Measurements from ENCODE around the gene FAM217B.
A peak's percentile ranks its signal among the peaks of the same experiment; 100 is the strongest.

FAM217B gene

DNA sequence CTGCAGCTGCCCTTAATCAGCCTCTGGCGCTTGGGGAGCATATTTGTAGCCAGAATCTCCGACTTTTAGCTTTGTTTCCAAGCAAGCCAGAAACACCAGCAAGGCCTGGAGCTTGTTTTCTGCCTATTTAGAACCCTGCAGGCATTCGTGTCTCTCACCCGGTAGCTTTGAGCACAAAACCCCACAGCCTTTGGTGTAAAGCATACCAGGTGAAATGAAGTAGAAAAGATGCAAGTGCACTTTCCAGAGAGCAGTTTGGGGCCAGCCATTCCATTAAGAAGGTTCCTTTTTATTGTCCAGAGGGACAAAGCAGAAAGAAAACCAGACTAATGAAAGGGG lies 736 bp downstream of the FAM217B start:
- H2AK5ac ChIP-seq (ENCODE audit: low read length, severe bottlenecking), result no peak overlapping the region
- peaks cover 14% of the 10 kb centered on the region for H3K79me1 ChIP-seq (replicated peaks; ENCODE audit: low read length, poor library complexity, severe bottlenecking)
- no peak overlapping the region for H2BK120ac ChIP-seq (ENCODE audit: low read depth, low read length)
- H4K91ac ChIP-seq (ENCODE audit: low read length), result no peak overlapping the region
- no peak overlapping the region for H3K23ac ChIP-seq (ENCODE audit: low read length in 2 of 2)
- WGBS, result 8% methylated on average over 4 of the region's 4 CpGs
- H3K4me1 ChIP-seq (ENCODE audit: control insufficient read depth, insufficient read depth, low read depth, low read length), result peaks cover 12% of the 10 kb centered on the region
- H2BK5ac ChIP-seq (ENCODE audit: low read depth, low read length, poor library complexity, severe bottlenecking), result no peak overlapping the region
- H3K4me2 ChIP-seq (ENCODE audit: low read length, poor library complexity, severe bottlenecking), result peak overlapping the region; percentile 98
- peak overlapping the region; percentile 97 for H3K9ac ChIP-seq (ENCODE audit: low read length)
- no peaks in the 10 kb centered on the region for H3K27me3 ChIP-seq (ENCODE audit: control insufficient read depth in 1 of 2, insufficient read depth in 1 of 2, low read length in 2 of 2)
- peak overlapping the region; percentile 14 to 70 for H3K18ac ChIP-seq (ENCODE audit: low read depth in 1 of 2, low read length in 2 of 2)
- no peak overlapping the region for H2BK15ac ChIP-seq (ENCODE audit: low read depth, poor library complexity, severe bottlenecking)
- peak overlapping the region; percentile 99 for H3K27ac ChIP-seq (ENCODE audit: low read length, poor library complexity, severe bottlenecking)
- H3K4me3 ChIP-seq (ENCODE audit: insufficient read depth in 1 of 2, low read depth in 1 of 2, low read length in 2 of 2), result peak overlapping the region; percentile 68 to 90
- peak overlapping the region; percentile 90 for H2AFZ ChIP-seq (ENCODE audit: low read depth, low read length)
- no peak overlapping the region for H3K14ac ChIP-seq (ENCODE audit: low read length in 2 of 2)
- peaks cover 10 to 45% of the 10 kb centered on the region in 2 experiments for H3K36me3 ChIP-seq (ENCODE audit: control insufficient read depth in 1 of 2, insufficient read depth in 2 of 2, low read depth in 1 of 2, low read length in 2 of 2)
- no peak overlapping the region for H4K8ac ChIP-seq (ENCODE audit: low read length)
- DNase-seq, result no peak
- H3K4ac ChIP-seq (ENCODE audit: low read depth in 1 of 2, low read length in 2 of 2), result peak overlapping the region in 1 of 2 experiments; percentile 48
- H3K9me3 ChIP-seq (ENCODE audit: control insufficient read depth, low read length), result no peaks in the 10 kb centered on the region
- peak overlapping the region in 1 of 2 experiments; percentile 17 for H2BK12ac ChIP-seq (ENCODE audit: low read length in 2 of 2)

DNA sequence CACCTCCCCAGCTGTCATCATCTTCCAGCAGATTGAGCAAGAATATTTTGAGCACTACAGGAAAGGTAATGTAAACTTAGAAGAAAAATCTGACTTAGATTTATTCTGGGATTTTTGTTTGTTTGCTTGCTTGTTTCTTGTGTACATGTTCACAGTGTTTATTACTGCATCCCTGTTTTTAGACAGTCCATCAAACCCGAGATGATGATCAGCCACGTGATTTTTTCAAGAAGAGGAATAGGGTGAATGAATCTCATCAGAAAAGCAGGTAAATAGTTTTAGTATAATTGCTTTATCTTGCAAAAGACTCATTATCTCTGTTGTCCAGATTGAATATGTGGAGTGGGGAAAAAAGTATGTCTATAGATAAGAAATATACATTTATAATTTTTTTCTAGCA lies 2.1 kb downstream of the FAM217B start:
- Histone ChIP-seq H4K8ac (ENCODE audit: low read length) (no peak overlapping the region), H3K9me3 (ENCODE audit: control insufficient read depth, low read length) (no peaks in the 10 kb centered on the region), H3K23ac (ENCODE audit: low read length in 2 of 2) (no peak overlapping the region), H2BK120ac (ENCODE audit: low read depth, low read length) (no peak overlapping the region), H3K4me2 (ENCODE audit: low read length, poor library complexity, severe bottlenecking) (no peak overlapping the region), H3K4me1 (ENCODE audit: control insufficient read depth, insufficient read depth, low read depth, low read length) (peaks cover 12% of the 10 kb centered on the region), H3K36me3 (ENCODE audit: control insufficient read depth in 1 of 2, insufficient read depth in 2 of 2, low read depth in 1 of 2, low read length in 2 of 2) (peaks cover 10 to 44% of the 10 kb centered on the region in 2 experiments), H3K4me3 (ENCODE audit: insufficient read depth in 1 of 2, low read depth in 1 of 2, low read length in 2 of 2) (peak overlapping the region in 1 of 2 experiments; percentile 90), H3K27me3 (ENCODE audit: control insufficient read depth in 1 of 2, insufficient read depth in 1 of 2, low read length in 2 of 2) (no peaks in the 10 kb centered on the region), H4K91ac (ENCODE audit: low read length) (no peak overlapping the region), H3K4ac (ENCODE audit: low read depth in 1 of 2, low read length in 2 of 2) (no peak overlapping the region), H2AK5ac (ENCODE audit: low read length, severe bottlenecking) (no peak overlapping the region), H3K18ac (ENCODE audit: low read depth in 1 of 2, low read length in 2 of 2) (no peak overlapping the region), H2BK5ac (ENCODE audit: low read depth, low read length, poor library complexity, severe bottlenecking) (no peak overlapping the region), H2BK12ac (ENCODE audit: low read length in 2 of 2) (no peak overlapping the region), H2BK15ac (ENCODE audit: low read depth, poor library complexity, severe bottlenecking) (no peak overlapping the region), H3K27ac (ENCODE audit: low read length, poor library complexity, severe bottlenecking) (no peak overlapping the region), H3K14ac (ENCODE audit: low read length in 2 of 2) (no peak overlapping the region), H3K79me1 (replicated peaks; ENCODE audit: low read length, poor library complexity, severe bottlenecking) (peaks cover 14% of the 10 kb centered on the region), H2AFZ (ENCODE audit: low read depth, low read length) (no peak overlapping the region), H3K9ac (ENCODE audit: low read length) (peak overlapping the region; percentile 97)
- 100% methylated on average over 2 of the region's 2 CpGs for WGBS
- DNase-seq, result no peak

GRCh38 chr20:59944726-59945125 lies 4.5 kb downstream of the FAM217B start:
- H2AK5ac ChIP-seq (ENCODE audit: low read length, severe bottlenecking), result no peak overlapping the region

DNA sequence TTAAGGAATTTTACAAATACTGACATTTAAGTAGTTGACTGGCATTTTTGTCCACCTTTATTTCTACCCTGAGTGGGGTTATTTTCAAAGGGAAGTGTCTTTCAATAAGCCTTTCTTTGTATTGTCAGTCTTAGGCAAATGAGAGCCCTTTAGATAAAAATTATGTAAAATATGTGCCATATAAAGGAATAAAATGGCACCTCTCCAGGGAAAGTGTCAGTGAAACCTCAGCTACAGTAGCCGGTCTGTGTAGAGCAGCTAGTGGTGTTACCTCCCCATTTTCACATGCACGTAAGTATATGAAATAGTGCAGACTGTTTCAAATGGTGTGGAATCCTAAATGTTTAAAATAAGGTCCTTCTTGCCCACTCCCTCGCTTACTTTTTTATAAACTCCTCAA lies 5.0 kb downstream of the FAM217B start:
- H3K4me3 ChIP-seq (ENCODE audit: insufficient read depth in 1 of 2, low read depth in 1 of 2, low read length in 2 of 2), result no peak overlapping the region
- H3K18ac ChIP-seq (ENCODE audit: low read depth in 1 of 2, low read length in 2 of 2), result no peak overlapping the region
- H2BK120ac ChIP-seq (ENCODE audit: low read depth, low read length), result no peak overlapping the region
- H3K23ac ChIP-seq (ENCODE audit: low read length in 2 of 2), result no peak overlapping the region
- DNase-seq, result no peak
- no peak overlapping the region for H4K91ac ChIP-seq (ENCODE audit: low read length)
- no peaks in the 10 kb centered on the region for H3K27me3 ChIP-seq (ENCODE audit: control insufficient read depth in 1 of 2, insufficient read depth in 1 of 2, low read length in 2 of 2)
- H4K8ac ChIP-seq (ENCODE audit: low read length), result no peak overlapping the region
- H2AFZ ChIP-seq (ENCODE audit: low read depth, low read length), result no peak overlapping the region
- no peak overlapping the region for H2BK12ac ChIP-seq (ENCODE audit: low read length in 2 of 2)
- H3K79me1 ChIP-seq (replicated peaks; ENCODE audit: low read length, poor library complexity, severe bottlenecking), result peaks cover 4% of the 10 kb centered on the region
- H3K9ac ChIP-seq (ENCODE audit: low read length), result no peak overlapping the region
- H3K4me1 ChIP-seq (ENCODE audit: control insufficient read depth, insufficient read depth, low read depth, low read length), result no peaks in the 10 kb centered on the region
- H2BK15ac ChIP-seq (ENCODE audit: low read depth, poor library complexity, severe bottlenecking), result no peak overlapping the region
- H2AK5ac ChIP-seq (ENCODE audit: low read length, severe bottlenecking), result no peak overlapping the region
- H3K9me3 ChIP-seq (ENCODE audit: control insufficient read depth, low read length), result no peaks in the 10 kb centered on the region
- H3K4me2 ChIP-seq (ENCODE audit: low read length, poor library complexity, severe bottlenecking), result no peak overlapping the region
- no peak overlapping the region for H3K14ac ChIP-seq (ENCODE audit: low read length in 2 of 2)
- 54% methylated on average over 1 of the region's 3 CpGs for whole genome bisulfite sequencing
- no peak overlapping the region for H2BK5ac ChIP-seq (ENCODE audit: low read depth, low read length, poor library complexity, severe bottlenecking)
- no peak overlapping the region for H3K4ac ChIP-seq (ENCODE audit: low read depth in 1 of 2, low read length in 2 of 2)
- peaks cover 5 to 44% of the 10 kb centered on the region in 2 experiments for H3K36me3 ChIP-seq (ENCODE audit: control insufficient read depth in 1 of 2, insufficient read depth in 2 of 2, low read depth in 1 of 2, low read length in 2 of 2)
- H3K27ac ChIP-seq (ENCODE audit: low read length, poor library complexity, severe bottlenecking), result peak overlapping the region; percentile 36

More at GRCh38 chr20:59944726-59945125, 4.5 kb downstream of the FAM217B start:
- H3K4ac ChIP-seq (ENCODE audit: low read depth in 1 of 2, low read length in 2 of 2), result no peak overlapping the region
- no peak overlapping the region for H3K27ac ChIP-seq (ENCODE audit: low read length, poor library complexity, severe bottlenecking)
- no peak overlapping the region for H2BK15ac ChIP-seq (ENCODE audit: low read depth, poor library complexity, severe bottlenecking)
- H3K14ac ChIP-seq (ENCODE audit: low read length in 2 of 2), result no peak overlapping the region
- no peak overlapping the region for H2BK5ac ChIP-seq (ENCODE audit: low read depth, low read length, poor library complexity, severe bottlenecking)
- WGBS, result 97% methylated on average over 5 of the region's 7 CpGs
- H3K4me2 ChIP-seq (ENCODE audit: low read length, poor library complexity, severe bottlenecking), result no peak overlapping the region
- no peaks in the 10 kb centered on the region for H3K9me3 ChIP-seq (ENCODE audit: control insufficient read depth, low read length)
- no peak overlapping the region for H3K23ac ChIP-seq (ENCODE audit: low read length in 2 of 2)
- H4K8ac ChIP-seq (ENCODE audit: low read length), result no peak overlapping the region
- H4K91ac ChIP-seq (ENCODE audit: low read length), result no peak overlapping the region
- H2BK120ac ChIP-seq (ENCODE audit: low read depth, low read length), result no peak overlapping the region
- H3K79me1 ChIP-seq (replicated peaks; ENCODE audit: low read length, poor library complexity, severe bottlenecking), result peaks cover 3% of the 10 kb centered on the region
- no peaks in the 10 kb centered on the region for H3K4me1 ChIP-seq (ENCODE audit: control insufficient read depth, insufficient read depth, low read depth, low read length)
- no peak overlapping the region for H3K9ac ChIP-seq (ENCODE audit: low read length)
- H3K18ac ChIP-seq (ENCODE audit: low read depth in 1 of 2, low read length in 2 of 2), result no peak overlapping the region
- no peaks in the 10 kb centered on the region for H3K27me3 ChIP-seq (ENCODE audit: control insufficient read depth in 1 of 2, insufficient read depth in 1 of 2, low read length in 2 of 2)
- no peak overlapping the region for H3K4me3 ChIP-seq (ENCODE audit: insufficient read depth in 1 of 2, low read depth in 1 of 2, low read length in 2 of 2)
- peaks cover 5 to 44% of the 10 kb centered on the region in 2 experiments for H3K36me3 ChIP-seq (ENCODE audit: control insufficient read depth in 1 of 2, insufficient read depth in 2 of 2, low read depth in 1 of 2, low read length in 2 of 2)
- no peak overlapping the region for H2BK12ac ChIP-seq (ENCODE audit: low read length in 2 of 2)
- H2AFZ ChIP-seq (ENCODE audit: low read depth, low read length), result no peak overlapping the region
- no peak for DNase-seq

Measured in mesenchymal stem cell (in vitro differentiated cells and primary cell).